Gastroesophageal sphincter (tissue), 3 donors: ENCODE data around the gene SIN3B.

ENCODE experiments used
- CTCF ChIP-seq, 4 experiments: fragments of 200-600 bp in 2 of 4; fragments of 450-650 bp in 2 of 4; sonication (generic) in 1 of 4; IDR thresholded peaks; one replicate each; pipeline ENCODE4 v1.5.1; 2017 to 2019; ENCODE audit warnings: antibody characterized with exemption in 4 of 4, mild to moderate bottlenecking in 2 of 4, moderate library complexity in 2 of 4
- POLR2A ChIP-seq, 2 donors: fragments of 450-650 bp; IDR thresholded peaks; one replicate each; pipeline ENCODE4 v1.6.1; 2017; ENCODE audit warnings: antibody characterized with exemption in 2 of 2, mild to moderate bottlenecking in 2 of 2, moderate library complexity in 1 of 2
- POLR2AphosphoS5 ChIP-seq: sonication (generic); formaldehyde crosslinking; IDR thresholded peaks from one replicate; pipeline ENCODE4 v1.6.1; 2017; ENCODE audit warnings: antibody characterized with exemption

DNA sequence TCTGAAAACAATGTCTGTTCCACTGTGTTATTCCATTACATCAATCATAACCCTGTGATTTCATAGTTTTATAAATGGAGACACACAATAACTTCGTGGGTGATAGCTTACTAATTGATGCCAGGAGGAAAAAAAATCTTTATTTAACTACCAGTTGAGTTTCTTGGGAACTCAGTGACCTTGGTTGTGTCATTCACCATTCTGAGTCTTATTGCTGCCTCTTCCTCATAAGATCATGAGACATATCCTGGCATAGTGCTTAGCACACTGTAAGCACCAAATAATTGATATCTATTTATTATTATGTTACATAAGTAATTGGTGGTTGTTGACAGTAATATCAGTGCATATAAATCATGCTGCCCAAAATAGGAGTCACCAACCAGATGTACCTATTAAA, 39.1 kb upstream of the SIN3B start:
- TF ChIP-seq CTCF (IDR thresholded peaks at IDR 0.05) (no peak), POLR2A (IDR thresholded peaks at IDR 0.05) (no peak), POLR2AphosphoS5 (no peak)
